HL-60 (cell line): ENCODE results near the gene ANK3.

ENCODE experiments used
- GABPA ChIP-seq: IDR thresholded peaks from 2 replicates; pipeline ENCODE4 v1.6.1; 2012; ENCODE audit warnings: low read depth
- POLR2AphosphoS5 ChIP-seq: IDR thresholded peaks from 2 replicates; pipeline ENCODE4 v1.6.1; 2012; ENCODE audit warnings: low read depth
- SPI1 ChIP-seq: IDR thresholded peaks from 2 replicates; pipeline ENCODE4 v1.6.1; 2012; ENCODE audit warnings: low read depth, mild to moderate bottlenecking, borderline replicate concordance
- TF ChIP-seq, protein P1 (sequence below): IDR thresholded peaks from one replicate; pipeline ENCODE4 v1.5.1; 2011; ENCODE audit warnings: low read length, control low read depth, inconsistent platforms; ENCODE audit not compliant: insufficient read depth
- TF ChIP-seq, protein P2 (sequence below): IDR thresholded peaks from 2 replicates; pipeline ENCODE4 v1.6.1; 2012; ENCODE audit warnings: low read depth; ENCODE audit not compliant: insufficient replicate concordance

DNA sequence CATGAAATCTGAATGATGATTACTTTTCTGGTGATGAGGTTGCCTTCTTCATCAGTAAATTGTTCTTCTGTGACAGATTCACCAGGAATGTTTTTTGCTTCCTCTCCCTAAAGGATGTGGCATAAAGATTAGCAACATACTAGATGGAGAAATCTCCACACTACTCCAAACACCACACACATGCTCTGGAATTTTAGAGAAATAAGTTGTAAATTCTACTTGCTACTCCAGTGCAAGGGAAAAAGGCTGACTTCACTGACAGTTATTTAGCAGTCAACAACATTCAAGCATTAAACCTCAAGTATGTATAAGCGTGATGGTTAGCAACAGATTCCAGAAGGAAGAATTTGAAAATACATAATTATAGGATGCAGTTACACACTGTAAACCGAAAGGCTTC, 345.4 kb downstream of the ANK3 start:
- TF ChIP-seq POLR2AphosphoS5 (no peak), GABPA (no peak), SPI1 (no peak)
- TF ChIP-seq, protein P1, sequence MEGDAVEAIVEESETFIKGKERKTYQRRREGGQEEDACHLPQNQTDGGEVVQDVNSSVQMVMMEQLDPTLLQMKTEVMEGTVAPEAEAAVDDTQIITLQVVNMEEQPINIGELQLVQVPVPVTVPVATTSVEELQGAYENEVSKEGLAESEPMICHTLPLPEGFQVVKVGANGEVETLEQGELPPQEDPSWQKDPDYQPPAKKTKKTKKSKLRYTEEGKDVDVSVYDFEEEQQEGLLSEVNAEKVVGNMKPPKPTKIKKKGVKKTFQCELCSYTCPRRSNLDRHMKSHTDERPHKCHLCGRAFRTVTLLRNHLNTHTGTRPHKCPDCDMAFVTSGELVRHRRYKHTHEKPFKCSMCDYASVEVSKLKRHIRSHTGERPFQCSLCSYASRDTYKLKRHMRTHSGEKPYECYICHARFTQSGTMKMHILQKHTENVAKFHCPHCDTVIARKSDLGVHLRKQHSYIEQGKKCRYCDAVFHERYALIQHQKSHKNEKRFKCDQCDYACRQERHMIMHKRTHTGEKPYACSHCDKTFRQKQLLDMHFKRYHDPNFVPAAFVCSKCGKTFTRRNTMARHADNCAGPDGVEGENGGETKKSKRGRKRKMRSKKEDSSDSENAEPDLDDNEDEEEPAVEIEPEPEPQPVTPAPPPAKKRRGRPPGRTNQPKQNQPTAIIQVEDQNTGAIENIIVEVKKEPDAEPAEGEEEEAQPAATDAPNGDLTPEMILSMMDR, result no peak
- TF ChIP-seq, protein P2, sequence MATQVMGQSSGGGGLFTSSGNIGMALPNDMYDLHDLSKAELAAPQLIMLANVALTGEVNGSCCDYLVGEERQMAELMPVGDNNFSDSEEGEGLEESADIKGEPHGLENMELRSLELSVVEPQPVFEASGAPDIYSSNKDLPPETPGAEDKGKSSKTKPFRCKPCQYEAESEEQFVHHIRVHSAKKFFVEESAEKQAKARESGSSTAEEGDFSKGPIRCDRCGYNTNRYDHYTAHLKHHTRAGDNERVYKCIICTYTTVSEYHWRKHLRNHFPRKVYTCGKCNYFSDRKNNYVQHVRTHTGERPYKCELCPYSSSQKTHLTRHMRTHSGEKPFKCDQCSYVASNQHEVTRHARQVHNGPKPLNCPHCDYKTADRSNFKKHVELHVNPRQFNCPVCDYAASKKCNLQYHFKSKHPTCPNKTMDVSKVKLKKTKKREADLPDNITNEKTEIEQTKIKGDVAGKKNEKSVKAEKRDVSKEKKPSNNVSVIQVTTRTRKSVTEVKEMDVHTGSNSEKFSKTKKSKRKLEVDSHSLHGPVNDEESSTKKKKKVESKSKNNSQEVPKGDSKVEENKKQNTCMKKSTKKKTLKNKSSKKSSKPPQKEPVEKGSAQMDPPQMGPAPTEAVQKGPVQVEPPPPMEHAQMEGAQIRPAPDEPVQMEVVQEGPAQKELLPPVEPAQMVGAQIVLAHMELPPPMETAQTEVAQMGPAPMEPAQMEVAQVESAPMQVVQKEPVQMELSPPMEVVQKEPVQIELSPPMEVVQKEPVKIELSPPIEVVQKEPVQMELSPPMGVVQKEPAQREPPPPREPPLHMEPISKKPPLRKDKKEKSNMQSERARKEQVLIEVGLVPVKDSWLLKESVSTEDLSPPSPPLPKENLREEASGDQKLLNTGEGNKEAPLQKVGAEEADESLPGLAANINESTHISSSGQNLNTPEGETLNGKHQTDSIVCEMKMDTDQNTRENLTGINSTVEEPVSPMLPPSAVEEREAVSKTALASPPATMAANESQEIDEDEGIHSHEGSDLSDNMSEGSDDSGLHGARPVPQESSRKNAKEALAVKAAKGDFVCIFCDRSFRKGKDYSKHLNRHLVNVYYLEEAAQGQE, result no peak
